D721Med (cell line): ENCODE data around the gene ETHE1.

Source experiments
- DNase-seq: peaks from one replicate; pipeline ENCODE4 v3.0.0; 2011; ENCODE audit warnings: low spot score; ENCODE audit not compliant: insufficient read length
- FAIRE-seq: peaks from 2 replicates; lab custom pipeline; 2011; peaks lifted over from hg19 to GRCh38; lab: Jason Lieb, UNC
- TF ChIP-seq, protein P1 (sequence below): IDR thresholded peaks from 2 replicates; pipeline ENCODE4 v1.5.1; 2012; ENCODE audit warnings: mild to moderate bottlenecking, control low read depth; ENCODE audit not compliant: insufficient read depth; ENCODE audit errors: missing control alignments

The ETHE1 gene

DNA sequence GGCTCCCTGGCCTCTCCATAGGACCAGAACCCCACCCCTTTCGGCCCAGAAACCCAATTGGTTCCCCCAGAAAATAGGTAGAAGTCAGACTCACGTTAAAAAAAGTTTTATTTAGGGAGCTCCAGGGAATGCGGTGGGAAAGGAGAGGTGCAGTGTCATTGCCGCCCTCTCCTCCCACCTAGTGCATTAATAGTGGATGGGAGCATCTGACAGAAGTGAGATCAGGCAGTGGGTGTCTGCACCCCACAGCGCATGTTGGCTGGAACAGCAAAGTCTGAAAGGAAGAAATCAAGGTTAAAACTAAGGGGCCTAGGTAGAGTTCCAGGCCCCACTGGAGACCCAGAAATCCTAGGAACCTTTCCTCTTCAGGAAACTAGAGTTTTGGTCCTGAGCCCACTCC is 20.4 kb downstream of the ETHE1 start:
- no peak for FAIRE-seq

GRCh38 chr19:43505941-43506340 is 21.1 kb downstream of the ETHE1 start:
- FAIRE-seq, result no peak
- TF ChIP-seq, protein P1, sequence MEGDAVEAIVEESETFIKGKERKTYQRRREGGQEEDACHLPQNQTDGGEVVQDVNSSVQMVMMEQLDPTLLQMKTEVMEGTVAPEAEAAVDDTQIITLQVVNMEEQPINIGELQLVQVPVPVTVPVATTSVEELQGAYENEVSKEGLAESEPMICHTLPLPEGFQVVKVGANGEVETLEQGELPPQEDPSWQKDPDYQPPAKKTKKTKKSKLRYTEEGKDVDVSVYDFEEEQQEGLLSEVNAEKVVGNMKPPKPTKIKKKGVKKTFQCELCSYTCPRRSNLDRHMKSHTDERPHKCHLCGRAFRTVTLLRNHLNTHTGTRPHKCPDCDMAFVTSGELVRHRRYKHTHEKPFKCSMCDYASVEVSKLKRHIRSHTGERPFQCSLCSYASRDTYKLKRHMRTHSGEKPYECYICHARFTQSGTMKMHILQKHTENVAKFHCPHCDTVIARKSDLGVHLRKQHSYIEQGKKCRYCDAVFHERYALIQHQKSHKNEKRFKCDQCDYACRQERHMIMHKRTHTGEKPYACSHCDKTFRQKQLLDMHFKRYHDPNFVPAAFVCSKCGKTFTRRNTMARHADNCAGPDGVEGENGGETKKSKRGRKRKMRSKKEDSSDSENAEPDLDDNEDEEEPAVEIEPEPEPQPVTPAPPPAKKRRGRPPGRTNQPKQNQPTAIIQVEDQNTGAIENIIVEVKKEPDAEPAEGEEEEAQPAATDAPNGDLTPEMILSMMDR, result no peak
- DNase-seq, result no peak

More for the DNA sequence above, 20.4 kb downstream of the ETHE1 start:
- TF ChIP-seq, protein P1, result no peak
- no peak for DNase-seq

GRCh38 chr19:43505186-43505456 is 21.9 kb downstream of the ETHE1 start:
- FAIRE-seq (no peak), DNase-seq (no peak)
- TF ChIP-seq, protein P1, result no peak

- DNase-seq (no peak), FAIRE-seq (no peak)
- TF ChIP-seq, protein P1, result no peak
Measured at GRCh38 chr19:43504426-43505185, 22.4 kb downstream of the ETHE1 start, which contains the start of gene PHLDB3. PHLDB3 (minus strand) TSS chr19:43504746; CDS start chr19:43504118, 628 bp downstream.

GRCh38 chr19:43503501-43504425 is 23.2 kb downstream of the ETHE1 start:
- no peak for FAIRE-seq

GRCh38 chr19:43502419-43502976 is 24.5 kb downstream of the ETHE1 start:
- DNase-seq (no peak), FAIRE-seq (no peak)
- TF ChIP-seq, protein P1, result no peak

More at GRCh38 chr19:43503501-43504425, 23.2 kb downstream of the ETHE1 start:
- DNase-seq, result peak; percentile 95
- TF ChIP-seq, protein P1, result peak; percentile 28
